ENCODE measurements around the gene KCNIP3. TPM values are rescaled to one million over a fixed set of nuclear protein-coding genes. Genes with fewer than 3 reads are reported as not detected.

KCNIP3 gene
- total and polyA plus RNA-seq, 4 donors: 0.26 to 1.1 (median 0.62) TPM

DNA sequence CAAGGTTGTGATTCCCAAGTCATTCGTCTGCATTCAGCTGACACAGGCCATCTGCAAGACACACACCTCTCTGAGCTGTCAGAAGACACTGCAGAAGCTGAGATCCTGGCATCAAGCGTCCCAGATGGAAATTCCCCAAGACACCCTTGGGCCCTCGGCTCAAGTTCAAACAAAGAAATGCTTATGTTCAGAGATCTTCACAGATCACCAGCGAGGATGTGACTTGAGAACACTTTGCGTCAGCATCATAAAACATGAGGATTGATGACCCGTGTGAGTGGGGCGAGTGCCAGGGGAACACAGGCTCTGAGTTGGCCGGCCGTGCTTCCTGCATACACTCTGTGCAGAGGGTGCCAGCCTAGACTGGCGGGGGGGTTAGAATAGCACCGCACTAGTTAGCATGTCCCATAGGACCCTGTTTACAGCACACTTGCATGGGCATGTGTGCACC, 36.8 kb downstream of the KCNIP3 start (continued):
- TF ChIP-seq, protein P1, sequence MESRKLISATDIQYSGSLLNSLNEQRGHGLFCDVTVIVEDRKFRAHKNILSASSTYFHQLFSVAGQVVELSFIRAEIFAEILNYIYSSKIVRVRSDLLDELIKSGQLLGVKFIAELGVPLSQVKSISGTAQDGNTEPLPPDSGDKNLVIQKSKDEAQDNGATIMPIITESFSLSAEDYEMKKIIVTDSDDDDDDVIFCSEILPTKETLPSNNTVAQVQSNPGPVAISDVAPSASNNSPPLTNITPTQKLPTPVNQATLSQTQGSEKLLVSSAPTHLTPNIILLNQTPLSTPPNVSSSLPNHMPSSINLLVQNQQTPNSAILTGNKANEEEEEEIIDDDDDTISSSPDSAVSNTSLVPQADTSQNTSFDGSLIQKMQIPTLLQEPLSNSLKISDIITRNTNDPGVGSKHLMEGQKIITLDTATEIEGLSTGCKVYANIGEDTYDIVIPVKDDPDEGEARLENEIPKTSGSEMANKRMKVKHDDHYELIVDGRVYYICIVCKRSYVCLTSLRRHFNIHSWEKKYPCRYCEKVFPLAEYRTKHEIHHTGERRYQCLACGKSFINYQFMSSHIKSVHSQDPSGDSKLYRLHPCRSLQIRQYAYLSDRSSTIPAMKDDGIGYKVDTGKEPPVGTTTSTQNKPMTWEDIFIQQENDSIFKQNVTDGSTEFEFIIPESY (IDR thresholded peaks at IDR 0.05): no peak
- TF ChIP-seq HNF4G (IDR thresholded peaks at IDR 0.05): no peak
- no peak for TF ChIP-seq FOXA2 (IDR thresholded peaks at IDR 0.05)
- TF ChIP-seq JUND (IDR thresholded peaks at IDR 0.05): no peak
- TF ChIP-seq FOXA1 (IDR thresholded peaks at IDR 0.05): no peak

- H3K9ac ChIP-seq (ENCODE audit: low read depth in 1 of 2, low read length in 2 of 2): no peak overlapping the region
- 98% methylated on average over 1 of the region's 1 CpG for WGBS
- no peaks in the 10 kb centered on the region for H3K9me3 ChIP-seq (ENCODE audit: control insufficient read depth in 4 of 4, low read length in 3 of 4)
- no peak for TF ChIP-seq HNF4A (conservative IDR thresholded peaks at IDR 0.05)
- no peak for TF ChIP-seq NR2F2 (IDR thresholded peaks at IDR 0.05)
- no peak for TF ChIP-seq FOXA2 (IDR thresholded peaks at IDR 0.05)
- TF ChIP-seq JUND (IDR thresholded peaks at IDR 0.05): no peak
- no peak for TF ChIP-seq REST (IDR thresholded peaks at IDR 0.05)
- no peak for TF ChIP-seq ATF3 (IDR thresholded peaks at IDR 0.05)
- TF ChIP-seq YY1 (IDR thresholded peaks at IDR 0.05): no peak
- no peak for TF ChIP-seq TAF1 (conservative IDR thresholded peaks at IDR 0.05)
- TF ChIP-seq RXRA (IDR thresholded peaks at IDR 0.05): no peak
- no peak for TF ChIP-seq FOXA1 (IDR thresholded peaks at IDR 0.05)
- no peak for TF ChIP-seq SP1 (IDR thresholded peaks at IDR 0.05)
- H3K27ac ChIP-seq (ENCODE audit: low read depth in 1 of 2, low read length in 2 of 2): no peak overlapping the region
- no peaks in the 10 kb centered on the region for H3K36me3 ChIP-seq (ENCODE audit: control insufficient read depth in 4 of 4, insufficient read depth in 3 of 4, low read depth in 1 of 4, low read length in 3 of 4)
- H3K27me3 ChIP-seq (ENCODE audit: control insufficient read depth in 4 of 4, insufficient read depth in 4 of 4, low read length in 3 of 4): no peaks in the 10 kb centered on the region
- no peak overlapping the region for H3K4me3 ChIP-seq (ENCODE audit: low read depth in 1 of 3, low read length in 3 of 3)
- DNase-seq (ENCODE audit: low spot score): no peak
- no peaks in the 10 kb centered on the region for H3K4me1 ChIP-seq (ENCODE audit: control insufficient read depth in 4 of 4, insufficient read depth in 4 of 4, low read length in 3 of 4)
These were observed 37.9 kb downstream of the KCNIP3 start for GRCh38 chr2:95334916-95335641.

- DNase-seq (ENCODE audit: low spot score): no peak
- 85% methylated on average over 2 of the region's 2 CpGs for WGBS
These were observed 39.3 kb downstream of the KCNIP3 start for GRCh38 chr2:95336406-95336805.

More at GRCh38 chr2:95336406-95336805, 39.3 kb downstream of the KCNIP3 start:
- Histone ChIP-seq H3K4me1 (ENCODE audit: control insufficient read depth in 4 of 4, insufficient read depth in 4 of 4, low read length in 3 of 4) (no peaks in the 10 kb centered on the region), H3K27ac (ENCODE audit: low read depth in 1 of 2, low read length in 2 of 2) (no peak overlapping the region), H3K36me3 (ENCODE audit: control insufficient read depth in 4 of 4, insufficient read depth in 3 of 4, low read depth in 1 of 4, low read length in 3 of 4) (no peaks in the 10 kb centered on the region), H3K4me3 (ENCODE audit: low read depth in 1 of 3, low read length in 3 of 3) (no peak overlapping the region), H3K9me3 (ENCODE audit: control insufficient read depth in 4 of 4, low read length in 3 of 4) (no peaks in the 10 kb centered on the region), H3K9ac (ENCODE audit: low read depth in 1 of 2, low read length in 2 of 2) (no peak overlapping the region), H3K27me3 (ENCODE audit: control insufficient read depth in 4 of 4, insufficient read depth in 4 of 4, low read length in 3 of 4) (no peaks in the 10 kb centered on the region)
- TF ChIP-seq HNF4G (IDR thresholded peaks at IDR 0.05): no peak
- no peak for TF ChIP-seq GABPA (IDR thresholded peaks at IDR 0.05 in 1 of 2, conservative IDR thresholded peaks at IDR 0.05 in 1 of 2)
- TF ChIP-seq JUND (IDR thresholded peaks at IDR 0.05): no peak

Data from liver (tissue), 9 donors.